A549 (cell line): ENCODE results near the gene PRKCZ. TPM values are rescaled to one million over a fixed set of nuclear protein-coding genes. Genes with fewer than 3 reads are reported as not detected.

Experiments used
- ATAC-seq, 2 experiments: fragments of 200-7000 bp in 1 of 2; fragments of >200 bp in 1 of 2; cut with Nextera tagmentation in 1 of 2; cut with Tn5 transposase in 1 of 2; 3 replicates each; pipeline versions ENCODE4 v1.8.0 to v1.9.1; 2018 to 2020; ENCODE audit warnings: mild to moderate bottlenecking in 1 of 2, moderate library complexity in 1 of 2
- CTCF ChIA-PET: fragments of 300-600 bp; sonication (Branson Sonifier 250); formaldehyde crosslinking; extraction: SDS; loops from one replicate; lab custom pipeline; 2021; ENCODE audit warnings: antibody characterized with exemption, inconsistent platforms; lab: Yijun Ruan, JAX
- POLR2A ChIA-PET: fragments of 350-600 bp; formaldehyde crosslinking; extraction: SDS; loops from one replicate; lab custom pipeline; 2021; ENCODE audit warnings: antibody characterized with exemption, inconsistent platforms; lab: Yijun Ruan, JAX
- DNase-seq, 2 experiments: peaks; one replicate each; pipeline versions ENCODE4 v3.0.0 to v3.0.0-alpha.2; 2011 to 2016; ENCODE audit warnings: low read depth in 1 of 2, low spot score in 1 of 2
- FAIRE-seq: peaks from 2 replicates; lab custom pipeline; 2011; peaks lifted over from hg19 to GRCh38; lab: Jason Lieb, UNC
- H3K27ac ChIP-seq, 2 experiments: fragments of >200 bp; sonication (Bioruptor Twin); formaldehyde crosslinking; 3 replicates each; pipeline ENCODE4 v1.5.1; 2016 to 2017
- H3K4me1 ChIP-seq: fragments of >200 bp; sonication (Bioruptor Twin); formaldehyde crosslinking; 3 replicates; pipeline ENCODE4 v1.6.1; 2016
- H3K4me2 ChIP-seq: fragments of >200 bp; sonication (Bioruptor Twin); formaldehyde crosslinking; 3 replicates; pipeline ENCODE4 v1.6.1; 2016
- H3K4me3 ChIP-seq: fragments of >200 bp; sonication (Bioruptor Twin); formaldehyde crosslinking; 3 replicates; pipeline ENCODE4 v1.5.1; 2016
- H3K9me3 ChIP-seq: fragments of >200 bp; sonication (Bioruptor Twin); formaldehyde crosslinking; 3 replicates; pipeline ENCODE4 v1.6.1; 2016
- BHLHE40 ChIP-seq: IDR thresholded peaks from 2 replicates; pipeline ENCODE4 v1.6.1; 2012; ENCODE audit warnings: low read depth, low read length, inconsistent platforms
- CBX2 ChIP-seq: fragments of 200-600 bp; sonication (generic); IDR thresholded peaks from 2 replicates; pipeline ENCODE4 v1.6.1; 2016; ENCODE audit warnings: low read depth, mild to moderate bottlenecking, borderline replicate concordance
- CHD4 ChIP-seq: fragments of 200-600 bp; sonication (generic); IDR thresholded peaks from 2 replicates; pipeline ENCODE4 v1.6.1; 2016; ENCODE audit warnings: antibody characterized with exemption, mild to moderate bottlenecking, borderline replicate concordance
- ESRRA ChIP-seq: fragments of 150-350 bp; IDR thresholded peaks from 2 replicates; pipeline ENCODE4 v1.6.1; 2014; ENCODE audit warnings: mild to moderate bottlenecking, low read length, borderline replicate concordance
- GATA3 ChIP-seq: IDR thresholded peaks from 2 replicates; pipeline ENCODE4 v1.6.1; 2012; ENCODE audit warnings: borderline replicate concordance
- HEYL ChIP-seq: fragments of 250-450 bp; sonication (Bioruptor Pico); IDR thresholded peaks from 2 replicates; pipeline ENCODE4 v1.8.0; 2021; ENCODE audit warnings: mild to moderate bottlenecking, moderate library complexity
- HOXA7 ChIP-seq: fragments of 250-450 bp; sonication (Bioruptor Pico); IDR thresholded peaks from 2 replicates; pipeline ENCODE4 v1.5.0; 2020; ENCODE audit warnings: mild to moderate bottlenecking, moderate library complexity
- JUNB ChIP-seq: fragments of >200 bp; sonication (Bioruptor Twin); formaldehyde crosslinking; IDR thresholded peaks from 2 replicates; pipeline ENCODE4 v1.6.1; 2016
- KDM1A ChIP-seq: fragments of 200-600 bp; sonication (generic); IDR thresholded peaks from 2 replicates; pipeline ENCODE4 v1.6.1; 2016; ENCODE audit warnings: low read depth, mild to moderate bottlenecking
- KDM5A ChIP-seq: fragments of 200-600 bp; sonication (generic); IDR thresholded peaks from 2 replicates; pipeline ENCODE4 v1.6.1; 2016; ENCODE audit warnings: antibody characterized with exemption, mild to moderate bottlenecking
- MAFK ChIP-seq: fragments of 450-650 bp; IDR thresholded peaks from 2 replicates; pipeline ENCODE4 v1.6.1; 2014; ENCODE audit not compliant: partially characterized antibody
- MYC ChIP-seq: IDR thresholded peaks from 2 replicates; pipeline ENCODE4 v1.6.1; 2012; ENCODE audit warnings: mild to moderate bottlenecking, inconsistent platforms, low read length, improper control_type of control experiment, borderline replicate concordance
- NFE2L2 ChIP-seq: fragments of 150-350 bp; conservative IDR thresholded peaks from 2 replicates; pipeline ENCODE4 v1.6.1; 2014; ENCODE audit warnings: low read length
- PHF8 ChIP-seq: fragments of 200-600 bp; sonication (generic); IDR thresholded peaks from 2 replicates; pipeline ENCODE4 v1.6.1; 2016; ENCODE audit warnings: low read depth, mild to moderate bottlenecking, antibody characterized with exemption, moderate library complexity, borderline replicate concordance
- RAD21 ChIP-seq, 2 experiments: fragments of >200 bp in 1 of 2; sonication (Bioruptor Twin) in 1 of 2; formaldehyde crosslinking in 1 of 2; IDR thresholded peaks in 1 of 2; conservative IDR thresholded peaks in 1 of 2; 2 replicates in 1 of 2; 3 replicates in 1 of 2; pipeline ENCODE4 v1.6.1; 2012 to 2018; ENCODE audit warnings: inconsistent platforms in 1 of 2
- RCOR1 ChIP-seq: fragments of 150-350 bp; IDR thresholded peaks from 2 replicates; pipeline ENCODE4 v1.6.1; 2014; ENCODE audit warnings: antibody characterized with exemption, low read length, low read depth
- RNF2 ChIP-seq: fragments of 200-600 bp; sonication (generic); IDR thresholded peaks from 2 replicates; pipeline ENCODE4 v1.6.1; 2016; ENCODE audit warnings: low read depth, mild to moderate bottlenecking, antibody characterized with exemption, moderate library complexity, borderline replicate concordance
- ZC3H11A ChIP-seq: fragments of 450-650 bp; IDR thresholded peaks from 2 replicates; pipeline ENCODE4 v1.6.1; 2014; ENCODE audit warnings: antibody characterized with exemption, mild to moderate bottlenecking
- WGBS: methylation state at CpG from one replicate; pipeline ENCODE4 v1.1.6; 2017; ENCODE audit errors: missing lambda C conversion rate; 5-methylcytosine and 5-hydroxymethylcytosine counted together
- polyA plus RNA-seq, 4 experiments: library from polyadenylated mRNA; depleted of rRNA in 3 of 4; stranded (reverse); fragments of >200 nt; fragmentation: RNase III in 1 of 4; extraction: RNeasy Plus Mini Kit Qiagen cat#74134 plus additional on column Dnase treatment in 1 of 4; gene quantifications; 2 replicates in 3 of 4; 3 replicates in 1 of 4; pipeline ENCODE4 v1.2.3, GENCODE V29; 2011 to 2017
- TF ChIP-seq, protein P1 (sequence below): fragments of >200 bp; sonication (Bioruptor Twin); formaldehyde crosslinking; IDR thresholded peaks from 3 replicates; pipeline ENCODE4 v1.5.1; 2016
- TF ChIP-seq, protein P2 (sequence below): fragments of 450-650 bp; IDR thresholded peaks from 2 replicates; pipeline ENCODE4 v1.6.1; 2014; ENCODE audit warnings: antibody characterized with exemption
- TF ChIP-seq, protein P3 (sequence below): IDR thresholded peaks from 2 replicates; pipeline ENCODE4 v1.6.1; 2012; ENCODE audit warnings: low read depth, borderline replicate concordance

The PRKCZ gene
- polyA plus RNA-seq, 2 of the 4 experiments (the other 2 are of a cell fraction) = 9.5 to 9.8 TPM

- DNase-seq (peak; percentile 54 to 95), ATAC-seq (peak; percentile 85 to 91), FAIRE-seq (no peak)
- TF ChIP-seq BHLHE40 = no peak
- no peak for TF ChIP-seq ESRRA
- TF ChIP-seq, protein P1, sequence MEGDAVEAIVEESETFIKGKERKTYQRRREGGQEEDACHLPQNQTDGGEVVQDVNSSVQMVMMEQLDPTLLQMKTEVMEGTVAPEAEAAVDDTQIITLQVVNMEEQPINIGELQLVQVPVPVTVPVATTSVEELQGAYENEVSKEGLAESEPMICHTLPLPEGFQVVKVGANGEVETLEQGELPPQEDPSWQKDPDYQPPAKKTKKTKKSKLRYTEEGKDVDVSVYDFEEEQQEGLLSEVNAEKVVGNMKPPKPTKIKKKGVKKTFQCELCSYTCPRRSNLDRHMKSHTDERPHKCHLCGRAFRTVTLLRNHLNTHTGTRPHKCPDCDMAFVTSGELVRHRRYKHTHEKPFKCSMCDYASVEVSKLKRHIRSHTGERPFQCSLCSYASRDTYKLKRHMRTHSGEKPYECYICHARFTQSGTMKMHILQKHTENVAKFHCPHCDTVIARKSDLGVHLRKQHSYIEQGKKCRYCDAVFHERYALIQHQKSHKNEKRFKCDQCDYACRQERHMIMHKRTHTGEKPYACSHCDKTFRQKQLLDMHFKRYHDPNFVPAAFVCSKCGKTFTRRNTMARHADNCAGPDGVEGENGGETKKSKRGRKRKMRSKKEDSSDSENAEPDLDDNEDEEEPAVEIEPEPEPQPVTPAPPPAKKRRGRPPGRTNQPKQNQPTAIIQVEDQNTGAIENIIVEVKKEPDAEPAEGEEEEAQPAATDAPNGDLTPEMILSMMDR = no peak
- TF ChIP-seq RCOR1 = no peak
- TF ChIP-seq HEYL (CRISPR knock-in tag) = no peak
- no peak for TF ChIP-seq JUNB
- TF ChIP-seq GATA3 = no peak
- TF ChIP-seq KDM5A = no peak
- Histone ChIP-seq H3K4me2 (peak overlapping the region; percentile 93), H3K4me1 (peaks cover 8% of the 10 kb centered on the region; the same call in 2 of the 3 replicates), H3K9me3 (no peaks in the 10 kb centered on the region), H3K4me3 (peak overlapping the region; percentile 42), H3K27ac (peak overlapping the region; percentile 45 to 71; a peak in 3 of 6 replicates)
- ChIA-PET POLR2A (interaction anchor here (0.5 to 0.6 kb wide), 3 partner anchors 56 to 1666 kb away, joined by 4 to 19 read pairs (median 4); no protein-coding TSS in a partner anchor), CTCF (no interaction called here)
- WGBS = 4% methylated on average over 15 of the region's 63 CpGs
These were observed 83.0 kb downstream of the PRKCZ start for GRCh38 chr1:2133039-2133878.

DNA sequence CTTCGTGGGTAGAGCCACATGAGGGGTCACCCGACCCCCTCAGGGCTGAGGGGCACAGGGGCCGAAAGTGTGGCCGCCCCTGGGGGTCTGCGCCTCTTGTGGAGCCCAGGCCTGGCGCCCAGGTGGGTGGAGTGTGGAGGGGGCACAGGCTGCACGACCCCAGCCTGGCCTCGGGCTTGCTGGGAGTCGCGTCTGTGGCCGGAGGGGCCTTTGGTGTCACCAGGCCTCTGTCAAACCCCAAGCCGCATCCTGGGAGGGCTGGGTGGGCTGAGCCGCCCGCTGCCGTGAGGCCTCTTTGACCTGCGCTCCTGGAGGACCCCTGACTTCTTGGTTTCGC, 83.6 kb downstream of the PRKCZ start:
- DNase-seq = no peak
- no peak for TF ChIP-seq GATA3
- TF ChIP-seq CBX2 = no peak
- no peak for TF ChIP-seq BHLHE40
- TF ChIP-seq, protein P2, sequence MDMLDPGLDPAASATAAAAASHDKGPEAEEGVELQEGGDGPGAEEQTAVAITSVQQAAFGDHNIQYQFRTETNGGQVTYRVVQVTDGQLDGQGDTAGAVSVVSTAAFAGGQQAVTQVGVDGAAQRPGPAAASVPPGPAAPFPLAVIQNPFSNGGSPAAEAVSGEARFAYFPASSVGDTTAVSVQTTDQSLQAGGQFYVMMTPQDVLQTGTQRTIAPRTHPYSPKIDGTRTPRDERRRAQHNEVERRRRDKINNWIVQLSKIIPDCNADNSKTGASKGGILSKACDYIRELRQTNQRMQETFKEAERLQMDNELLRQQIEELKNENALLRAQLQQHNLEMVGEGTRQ = no peak
- TF ChIP-seq MYC = no peak
- TF ChIP-seq MAFK = no peak
- TF ChIP-seq KDM1A = no peak
- TF ChIP-seq NFE2L2 = no peak
- no peak for TF ChIP-seq CHD4
- TF ChIP-seq HOXA7 = no peak
- TF ChIP-seq RAD21 (conservative IDR thresholded peaks at IDR 0.05 in 1 of 2, IDR thresholded peaks at IDR 0.05 in 1 of 2) = no peak
- TF ChIP-seq RCOR1 = no peak
- no peak for TF ChIP-seq RNF2
- no peak for TF ChIP-seq ZC3H11A
- no peak for TF ChIP-seq PHF8
- TF ChIP-seq, protein P3, sequence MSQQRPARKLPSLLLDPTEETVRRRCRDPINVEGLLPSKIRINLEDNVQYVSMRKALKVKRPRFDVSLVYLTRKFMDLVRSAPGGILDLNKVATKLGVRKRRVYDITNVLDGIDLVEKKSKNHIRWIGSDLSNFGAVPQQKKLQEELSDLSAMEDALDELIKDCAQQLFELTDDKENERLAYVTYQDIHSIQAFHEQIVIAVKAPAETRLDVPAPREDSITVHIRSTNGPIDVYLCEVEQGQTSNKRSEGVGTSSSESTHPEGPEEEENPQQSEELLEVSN = no peak
- Histone ChIP-seq H3K4me1 (peaks cover 8% of the 10 kb centered on the region; the same call in 2 of the 3 replicates), H3K4me2 (peak overlapping the region; percentile 93), H3K4me3 (peak overlapping the region; percentile 42), H3K9me3 (no peaks in the 10 kb centered on the region), H3K27ac (peak overlapping the region; percentile 45 to 71; a peak in 3 of 6 replicates)
- FAIRE-seq = no peak
- ChIA-PET POLR2A (no interaction called here), CTCF (no interaction called here)
- ATAC-seq = no peak
- 80% methylated on average over 9 of the region's 17 CpGs for WGBS
